ENCODE data around the gene HIF3A.
"Not testable (repeated sequence)": the region's sequence is repeated elsewhere in the genome, so short reads cannot be mapped to it uniquely, and the experiment has no call there.

The HIF3A gene

DNA sequence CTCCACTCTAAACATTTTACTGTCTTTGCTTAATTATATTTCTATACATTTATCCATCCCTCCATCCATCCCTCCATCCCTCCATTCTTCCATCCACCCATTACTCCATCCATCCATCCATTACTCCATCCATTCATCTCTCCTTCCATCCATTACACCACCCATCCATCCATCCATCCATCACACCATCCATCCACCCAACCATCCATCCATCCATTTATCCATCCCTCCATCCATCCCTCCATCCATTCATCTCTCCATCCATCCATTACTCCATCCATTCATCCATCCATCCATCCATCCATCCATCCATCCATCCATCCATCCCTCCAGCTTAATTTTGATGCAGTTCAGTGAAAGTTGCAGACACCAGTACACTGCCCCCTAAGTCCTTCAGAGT is 5.0 kb upstream of the HIF3A start:
- no peak for DNase-seq (ENCODE audit: low spot score)

DNA sequence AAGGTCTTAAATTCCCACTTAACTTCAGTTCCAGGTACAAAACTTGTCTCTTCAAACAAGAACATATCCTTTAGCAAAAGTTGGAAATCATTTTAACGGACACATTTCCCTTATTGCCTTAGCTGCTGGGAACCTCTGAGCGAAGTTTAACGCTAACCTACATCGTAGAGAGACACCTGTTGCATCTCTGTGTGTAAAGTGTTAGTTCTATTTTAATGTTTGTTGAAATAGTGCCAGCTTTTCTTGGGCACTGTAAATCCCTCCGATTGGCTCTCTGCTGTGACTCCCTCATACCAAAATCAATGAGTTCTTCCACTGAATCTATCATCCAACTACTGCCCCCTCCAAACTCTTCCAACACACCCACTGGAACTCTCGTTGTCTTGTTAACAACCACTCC is 2.3 kb upstream of the HIF3A start:
- DNase-seq (ENCODE audit: low spot score): no peak

DNA sequence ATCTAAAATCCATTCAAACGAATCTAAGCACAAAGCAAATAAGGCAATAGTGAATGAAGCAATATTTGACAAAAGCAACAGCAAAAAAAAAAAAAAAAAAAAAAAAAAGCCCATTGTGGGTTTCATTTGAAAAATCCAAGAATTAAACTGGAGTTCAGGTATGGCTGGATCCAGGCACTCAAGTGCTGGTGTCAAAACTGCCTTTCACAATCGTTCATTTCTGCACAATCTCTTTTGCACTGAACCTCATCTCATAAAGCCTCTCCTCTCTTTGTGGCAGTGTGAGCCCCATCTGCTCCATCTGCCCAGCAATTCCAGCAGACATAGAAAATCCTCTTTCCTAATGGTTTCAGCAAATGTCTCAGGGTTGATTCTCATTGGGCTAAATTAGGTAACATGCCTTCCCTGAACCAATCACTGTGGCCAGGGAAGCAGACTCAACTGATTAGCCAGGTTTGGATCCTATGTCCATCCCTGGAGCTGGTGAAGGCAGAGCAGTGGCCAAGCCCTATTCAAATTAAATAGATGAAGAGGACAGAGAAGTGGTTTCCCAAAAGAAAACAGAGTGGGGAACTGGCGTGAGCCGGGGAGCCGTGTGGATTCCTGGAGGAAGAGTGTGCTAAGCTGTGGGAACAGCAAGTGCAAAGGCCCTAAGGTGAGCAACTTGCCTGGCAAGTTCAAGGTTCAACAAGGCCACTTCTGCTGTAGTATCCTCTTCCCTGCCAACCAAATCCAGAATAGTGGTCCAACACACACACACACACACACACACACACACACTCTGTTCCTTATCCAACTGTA is 1.2 kb upstream of the HIF3A start:
- no peak for DNase-seq (ENCODE audit: low spot score)

DNA sequence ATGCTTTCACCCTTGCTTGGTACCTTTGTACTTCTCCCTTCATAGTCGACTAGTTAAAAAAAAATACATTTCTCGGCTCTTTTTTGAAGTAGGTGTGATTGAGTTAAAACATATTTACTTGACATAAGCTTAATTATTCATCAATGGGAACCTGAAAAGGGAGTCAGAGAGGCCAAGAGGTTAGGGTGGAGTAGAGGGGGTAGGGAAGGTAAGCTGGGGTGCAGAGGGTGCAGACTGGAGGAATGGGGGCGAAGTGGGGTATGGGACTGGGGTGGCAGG is 701 bp upstream of the HIF3A start:
- DNase-seq (ENCODE audit: low spot score): no peak

DNA sequence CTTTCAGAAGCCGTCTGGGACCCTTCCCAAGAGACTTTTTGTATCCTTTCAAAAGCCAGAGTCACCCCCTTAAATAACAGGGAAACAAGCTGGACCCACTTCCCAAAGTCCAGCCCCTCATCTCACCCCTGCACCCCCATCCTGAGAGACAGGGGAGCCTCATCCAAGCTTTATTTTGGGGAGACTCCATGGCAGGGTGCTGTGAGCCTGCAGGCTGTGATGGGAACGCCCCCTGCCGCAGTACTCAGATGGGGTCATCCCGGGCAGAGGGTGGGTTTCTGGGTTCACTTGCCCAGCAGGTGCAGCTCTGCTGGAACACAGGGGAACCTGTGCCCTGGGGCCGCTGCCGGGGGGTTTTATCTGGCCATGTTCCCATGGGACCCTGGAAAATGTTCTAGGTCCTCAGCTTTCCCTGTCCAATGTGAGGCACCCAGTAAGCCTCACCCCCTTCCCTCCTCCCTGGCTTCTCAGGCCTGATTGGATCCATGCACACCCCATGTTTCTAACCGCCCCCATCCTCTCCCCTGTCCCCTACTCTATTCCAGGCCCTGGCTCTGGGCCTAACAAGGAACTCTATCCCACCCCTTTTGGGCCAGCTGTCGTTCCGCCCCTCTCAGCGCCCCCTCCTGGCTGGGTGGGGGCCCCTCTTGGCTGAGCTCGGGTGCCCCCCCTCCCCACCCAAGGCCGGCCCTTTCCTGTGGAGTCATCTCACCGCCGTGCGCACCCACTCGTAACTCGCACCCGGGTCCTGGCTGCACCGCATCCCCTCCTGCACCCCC is 1.0 kb downstream of the HIF3A start:
- DNase-seq (ENCODE audit: low spot score): no peak

DNA sequence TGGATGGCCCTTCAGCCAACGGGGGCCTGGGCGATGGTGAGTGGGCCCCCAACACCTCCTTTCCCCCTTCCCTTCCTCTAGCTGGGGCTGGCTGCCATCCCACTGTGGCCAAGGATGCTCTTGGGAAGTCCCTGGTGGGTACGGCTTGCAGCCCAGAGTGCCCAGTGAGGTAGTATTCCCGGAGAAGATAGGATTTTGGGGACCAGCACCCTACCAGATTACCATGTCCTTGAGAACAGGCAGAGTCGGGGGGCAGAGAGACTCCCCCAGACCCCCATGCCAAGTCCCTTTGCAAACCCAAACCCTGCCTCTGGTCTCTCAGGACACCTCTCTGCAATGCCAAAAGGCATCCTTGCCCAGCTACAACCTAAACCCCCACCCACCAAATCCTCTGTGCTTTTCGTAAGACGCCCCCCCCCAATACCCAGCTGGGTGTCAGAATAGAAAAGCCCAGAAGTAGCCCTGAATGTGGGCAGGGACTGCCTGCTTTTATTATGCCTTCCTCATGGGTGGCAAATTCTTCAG is 1.7 kb downstream of the HIF3A start:
- no peak for DNase-seq (ENCODE audit: low spot score)

DNA sequence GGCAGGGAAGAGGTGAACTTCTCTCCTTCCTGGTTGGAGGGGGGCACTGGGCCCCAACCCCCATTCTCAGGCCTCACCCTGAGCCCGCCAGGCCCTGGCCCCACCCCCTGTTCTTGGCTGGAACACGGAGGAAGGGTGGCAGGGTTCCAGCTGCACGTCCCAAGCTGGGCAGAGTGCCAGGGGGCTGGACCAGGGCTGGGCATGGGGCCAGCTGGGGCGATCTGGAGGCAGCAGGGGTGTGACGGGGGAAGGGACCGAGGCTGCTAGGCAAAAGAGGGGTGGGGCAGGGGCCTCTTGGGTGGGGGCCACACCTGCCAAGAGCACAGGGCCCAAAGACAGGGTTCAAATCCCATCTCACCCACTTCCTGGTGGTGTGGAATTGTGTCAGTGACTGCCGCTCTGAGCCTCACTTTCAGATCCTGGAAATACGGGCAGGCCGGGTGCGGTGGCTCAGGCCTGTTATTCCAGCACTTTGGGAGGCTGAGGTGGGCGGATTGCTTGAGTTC is 2.2 kb downstream of the HIF3A start:
- DNase-seq (ENCODE audit: low spot score): no peak

DNA sequence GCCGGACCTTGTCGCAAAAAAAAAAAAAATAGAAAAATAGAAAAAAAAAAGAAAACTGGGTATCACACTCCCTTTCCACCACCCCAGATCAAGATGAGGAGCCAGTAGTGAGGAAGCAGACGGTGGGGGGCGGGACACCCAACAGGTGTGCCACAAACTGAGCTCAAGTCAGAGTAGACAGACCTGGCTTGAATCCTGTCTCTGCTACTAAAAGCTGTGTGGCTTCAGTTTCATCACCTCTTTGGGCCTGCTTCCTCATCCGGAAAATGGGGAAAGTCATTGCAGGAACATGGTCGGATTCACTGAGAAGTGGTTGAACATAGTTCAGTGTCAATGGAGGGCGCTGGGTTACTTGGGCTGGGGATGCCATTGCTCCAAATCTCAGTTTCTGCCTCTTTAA is 2.9 kb downstream of the HIF3A start:
- no peak for DNase-seq (ENCODE audit: low spot score)

DNA sequence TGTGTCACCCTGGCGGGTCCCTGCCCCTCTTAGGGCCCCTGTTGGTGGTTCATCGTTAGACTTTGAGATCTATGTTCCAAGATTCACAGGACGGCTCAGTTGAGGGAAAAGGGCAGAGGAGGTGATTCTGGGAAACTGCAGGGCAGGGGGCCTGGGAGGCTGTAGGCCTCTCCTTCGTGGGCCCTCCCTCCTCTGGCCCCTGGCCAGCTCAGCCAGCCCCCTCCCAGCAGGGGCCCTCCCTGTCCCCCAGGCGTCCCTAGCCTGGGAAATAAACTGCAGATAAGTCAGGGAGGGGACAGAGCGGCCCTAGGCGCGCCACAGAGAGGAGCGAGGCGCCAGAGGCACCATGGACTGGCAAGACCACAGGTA is 6.5 kb downstream of the HIF3A start:
- DNase-seq (ENCODE audit: low spot score): no peak

DNA sequence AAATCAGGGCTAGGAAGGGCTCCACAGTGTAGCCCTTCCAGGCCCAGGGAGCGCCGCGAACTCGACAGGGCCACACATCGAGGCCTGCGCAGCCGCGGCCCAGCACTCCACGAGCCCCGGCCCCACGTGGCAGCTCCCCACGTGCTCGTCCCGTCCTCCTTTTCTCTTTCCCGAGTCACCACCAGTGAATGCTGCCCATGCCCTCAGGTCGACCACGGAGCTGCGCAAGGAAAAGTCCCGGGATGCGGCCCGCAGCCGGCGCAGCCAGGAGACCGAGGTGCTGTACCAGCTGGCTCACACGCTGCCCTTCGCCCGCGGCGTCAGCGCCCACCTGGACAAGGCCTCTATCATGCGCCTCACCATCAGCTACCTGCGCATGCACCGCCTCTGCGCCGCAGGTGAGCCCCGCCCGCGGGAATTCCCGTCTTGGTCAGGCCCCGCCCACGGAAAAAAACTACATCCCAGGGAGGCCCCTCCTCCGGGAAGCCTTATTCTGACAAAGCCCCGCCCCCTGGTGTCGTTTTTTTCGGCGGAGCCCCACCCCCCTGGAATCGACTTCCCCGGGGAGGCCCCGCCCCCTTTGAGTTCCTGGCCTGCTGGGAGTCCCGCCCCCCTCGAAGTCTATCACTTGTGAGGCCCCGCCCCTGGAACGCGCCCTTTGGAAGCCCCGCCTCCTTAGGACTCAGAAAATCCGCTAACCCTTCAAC is 7.0 kb downstream of the HIF3A start:
- DNase-seq (ENCODE audit: low spot score): no peak

DNA sequence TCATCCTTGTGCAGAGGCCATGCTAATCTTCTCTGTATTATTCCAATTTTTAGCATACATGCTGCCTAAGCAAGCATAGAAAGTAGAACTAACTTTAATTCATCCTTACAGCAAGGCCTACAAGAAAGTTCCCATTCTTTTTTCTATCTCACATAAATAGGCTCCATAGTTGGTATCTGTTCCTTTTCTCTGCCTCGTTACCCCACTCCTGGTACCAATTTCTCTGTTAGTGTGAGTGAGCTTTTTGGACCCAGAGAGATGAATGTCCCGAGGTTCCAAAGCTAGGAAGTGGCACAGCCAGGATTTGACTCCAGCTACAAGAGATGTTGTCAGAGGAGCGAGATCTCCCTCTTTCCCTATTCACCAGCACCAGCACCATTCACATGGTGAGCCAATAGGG is 9.7 kb downstream of the HIF3A start:
- DNase-seq (ENCODE audit: low spot score): no peak

DNA sequence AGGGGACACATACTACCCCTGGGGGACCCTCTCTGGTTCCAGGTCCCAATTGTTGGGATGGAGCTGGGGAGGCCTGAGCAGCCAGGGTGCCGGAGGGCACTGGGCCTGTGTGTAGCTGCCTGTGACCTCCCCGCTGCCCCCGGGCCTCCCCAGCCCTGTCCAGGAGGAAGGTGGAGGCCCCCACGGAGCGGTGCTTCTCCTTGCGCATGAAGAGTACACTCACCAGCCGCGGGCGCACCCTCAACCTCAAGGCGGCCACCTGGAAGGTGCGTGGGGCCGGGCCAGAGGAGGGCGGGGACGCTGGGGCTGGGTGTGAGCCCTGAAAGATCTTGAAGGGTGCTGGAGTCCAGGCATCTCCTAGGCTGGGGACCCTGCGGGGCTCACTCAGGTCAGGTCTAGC is 11.7 kb downstream of the HIF3A start:
- DNase-seq (ENCODE audit: low spot score): no peak

DNA sequence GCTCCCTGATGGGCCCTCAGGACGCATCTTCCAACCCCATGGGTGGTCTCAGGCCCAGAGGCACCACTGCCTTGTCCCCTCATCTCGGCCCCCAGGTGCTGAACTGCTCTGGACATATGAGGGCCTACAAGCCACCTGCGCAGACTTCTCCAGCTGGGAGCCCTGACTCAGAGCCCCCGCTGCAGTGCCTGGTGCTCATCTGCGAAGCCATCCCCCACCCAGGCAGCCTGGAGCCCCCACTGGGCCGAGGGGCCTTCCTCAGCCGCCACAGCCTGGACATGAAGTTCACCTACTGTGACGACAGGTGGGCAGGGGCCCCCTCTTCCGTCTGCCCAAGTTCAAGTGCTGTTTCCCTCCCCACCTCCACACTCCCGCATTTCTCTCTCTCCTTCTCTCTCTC is 12.2 kb downstream of the HIF3A start:
- DNase-seq (ENCODE audit: low spot score): no peak

DNA sequence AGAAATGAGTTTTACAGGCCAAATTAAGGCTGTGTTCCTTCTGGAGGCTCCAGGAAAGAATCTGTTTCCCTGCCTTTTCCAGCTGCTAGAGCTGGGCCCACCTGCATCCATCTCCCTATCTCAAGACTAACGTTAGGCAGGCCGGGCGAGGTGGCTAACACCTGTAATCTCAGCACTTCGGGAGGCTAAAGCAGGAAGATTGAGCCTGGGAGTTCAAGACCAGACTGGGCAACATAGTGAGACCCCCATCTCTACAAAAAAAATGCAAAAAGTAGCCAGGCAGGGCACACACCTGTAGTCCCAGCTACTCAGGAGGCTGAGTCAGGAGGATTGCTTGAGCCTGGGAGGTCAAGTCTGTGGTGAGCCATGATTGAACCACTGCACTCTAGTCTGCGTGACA is 14.6 kb downstream of the HIF3A start:
- DNase-seq (ENCODE audit: low spot score): no peak

DNA sequence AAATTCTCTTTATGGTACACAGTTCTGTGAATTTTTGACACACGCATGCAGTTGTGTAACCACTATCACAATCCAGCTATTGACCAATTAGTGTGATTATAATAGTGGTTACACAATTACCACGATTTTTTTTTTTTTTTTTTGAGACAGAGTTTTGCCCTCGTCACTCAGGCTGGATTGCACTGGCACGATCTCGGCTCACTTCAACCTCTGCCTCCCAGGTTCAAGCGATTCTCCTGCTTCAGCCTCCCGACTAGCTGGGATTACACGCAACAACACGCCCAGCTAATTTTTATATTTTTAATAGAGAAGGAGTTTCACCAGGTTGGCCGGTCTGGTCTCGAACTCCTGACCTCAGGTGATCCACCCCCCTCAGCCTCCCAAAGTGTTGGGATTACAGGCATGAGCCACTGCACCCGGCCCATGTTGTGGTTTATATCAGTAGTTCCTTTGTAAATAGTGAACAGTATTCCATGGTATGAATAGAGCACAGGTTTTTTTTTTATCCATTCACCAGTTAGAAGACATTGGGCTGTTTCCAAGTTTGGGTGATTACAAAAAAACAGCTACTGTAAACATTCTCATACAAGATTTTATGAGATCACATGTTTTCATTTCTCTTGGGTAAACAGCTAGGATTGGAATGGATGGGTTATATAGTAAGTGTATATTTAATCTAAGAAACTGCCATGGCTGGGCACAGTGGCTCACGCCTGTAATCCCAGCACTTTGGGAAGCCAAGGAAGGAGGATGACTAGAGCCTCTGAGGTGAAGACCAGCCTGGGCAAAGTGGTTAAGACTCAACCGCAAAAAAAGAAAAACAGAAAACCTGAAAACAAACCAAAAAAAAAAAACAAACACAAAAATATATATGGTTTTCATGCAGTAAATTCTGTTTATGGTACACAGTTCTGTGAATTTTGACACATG is 17.0 kb downstream of the HIF3A start:
- not testable (repeated sequence) for DNase-seq (ENCODE audit: low spot score)

DNA sequence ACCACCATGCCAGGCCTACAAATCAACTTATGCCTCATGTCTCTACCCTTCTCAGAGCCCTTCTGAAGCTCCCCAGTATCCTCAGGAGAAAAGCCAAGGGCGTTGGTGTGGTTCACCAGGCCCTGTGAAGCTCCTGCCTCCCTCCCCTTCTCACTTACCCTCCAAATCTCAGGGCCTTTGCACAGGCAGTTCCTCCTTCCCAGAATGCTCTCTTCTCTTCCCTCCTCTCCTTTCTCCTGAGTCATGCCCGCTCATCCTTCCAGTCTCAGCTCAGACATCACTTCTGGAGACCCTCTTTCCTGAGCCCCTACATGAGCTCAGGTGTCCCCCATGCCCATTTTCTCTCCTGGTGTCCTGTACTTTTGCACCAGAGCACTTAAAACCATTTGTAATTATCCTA is 20.5 kb downstream of the HIF3A start:
- DNase-seq (ENCODE audit: low spot score): no peak

DNA sequence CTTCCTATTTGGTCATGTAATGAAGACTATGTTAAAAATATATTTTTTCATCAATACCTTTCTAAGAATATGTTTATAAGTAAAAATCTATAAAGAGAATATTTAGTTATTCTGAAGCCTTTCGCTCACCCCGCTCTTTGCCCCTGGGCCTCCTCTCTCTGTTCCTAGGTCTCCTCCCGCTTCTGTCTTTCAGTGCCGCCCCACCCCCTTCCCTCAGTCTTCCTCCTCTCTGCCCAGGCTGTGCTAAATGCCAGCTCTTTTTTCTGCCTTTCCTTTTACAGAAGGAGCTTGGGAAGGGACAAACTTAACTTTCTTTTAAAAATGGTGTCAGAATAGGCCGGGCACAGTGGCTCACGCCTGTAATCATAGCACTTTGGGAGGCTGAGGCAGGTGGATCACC is 22.8 kb downstream of the HIF3A start:
- DNase-seq (ENCODE audit: low spot score): no peak

DNA sequence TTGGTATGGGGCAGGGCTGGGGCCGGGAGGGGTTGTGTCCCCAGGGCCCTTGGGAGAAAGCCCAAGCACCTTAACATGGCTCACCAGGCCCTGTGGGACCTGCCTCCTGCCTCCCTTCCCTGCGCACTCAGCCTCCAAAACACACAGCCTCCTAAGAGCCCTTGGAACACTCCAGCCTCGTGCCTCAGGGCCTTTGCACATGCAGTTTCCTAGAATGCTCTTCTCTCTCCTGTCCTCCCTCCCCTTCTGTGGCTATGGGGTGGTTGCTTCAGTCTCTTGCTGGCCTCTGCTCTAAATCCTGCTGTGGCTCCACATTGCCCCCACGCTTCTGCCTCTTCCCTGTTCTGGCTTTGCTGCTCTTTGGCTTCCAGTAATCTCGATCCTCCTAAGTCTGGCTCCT is 23.7 kb downstream of the HIF3A start:
- no peak for DNase-seq (ENCODE audit: low spot score)

DNA sequence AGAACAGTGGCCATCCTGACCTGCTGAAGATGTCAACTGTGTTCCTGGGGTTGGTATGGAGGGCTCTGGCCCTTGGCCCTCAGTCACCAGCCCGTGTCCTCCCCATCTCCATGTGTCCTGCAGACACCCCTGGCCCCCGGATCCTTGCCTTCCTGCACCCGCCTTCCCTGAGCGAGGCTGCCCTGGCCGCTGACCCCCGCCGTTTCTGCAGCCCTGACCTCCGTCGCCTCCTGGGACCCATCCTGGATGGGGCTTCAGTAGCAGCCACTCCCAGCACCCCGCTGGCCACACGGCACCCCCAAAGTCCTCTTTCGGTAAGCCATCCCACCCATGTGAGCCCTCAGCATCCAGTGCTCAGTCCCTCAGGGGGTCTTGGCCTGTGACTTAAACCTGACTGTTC is 24.8 kb downstream of the HIF3A start:
- DNase-seq (ENCODE audit: low spot score): no peak

DNA sequence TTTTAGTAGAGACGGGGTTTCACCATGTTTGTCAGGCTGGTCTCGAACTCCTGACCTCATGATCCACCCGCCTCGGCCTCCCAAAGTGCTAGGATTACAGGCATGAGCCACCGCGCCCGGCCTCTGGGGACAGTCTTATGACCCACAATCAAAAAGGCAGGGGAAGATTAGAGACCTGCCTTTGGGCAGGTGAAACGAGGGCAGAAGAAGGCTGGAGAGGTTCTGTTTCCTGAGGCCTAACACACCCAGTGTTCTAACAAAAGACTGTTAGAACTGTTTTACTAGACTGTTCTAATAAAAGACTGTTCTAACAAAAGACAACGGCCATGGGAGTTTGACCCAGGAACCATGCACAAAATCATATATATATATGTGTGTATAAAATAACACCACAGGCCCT is 26.4 kb downstream of the HIF3A start:
- DNase-seq (ENCODE audit: low spot score): not testable (repeated sequence)

DNA sequence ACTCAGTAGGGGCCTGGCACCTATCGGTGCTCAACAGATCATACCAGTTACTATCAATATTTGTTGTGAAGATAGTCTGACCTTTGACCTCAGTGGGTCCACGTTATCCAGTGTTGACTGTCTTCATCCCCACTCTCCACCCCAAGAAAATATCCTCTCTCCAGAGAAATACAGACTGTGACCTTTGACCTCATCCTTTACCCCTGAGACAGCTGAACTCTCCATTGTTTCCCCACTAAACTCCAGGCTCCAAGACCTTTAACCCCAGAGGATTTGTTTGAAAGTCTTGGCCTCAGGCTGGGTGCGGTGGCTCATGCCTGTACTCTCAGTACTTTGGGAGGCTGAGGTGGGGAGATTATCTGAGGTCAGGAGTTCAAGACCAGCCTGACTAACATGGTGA is 27.4 kb downstream of the HIF3A start:
- DNase-seq (ENCODE audit: low spot score): no peak

Data from SK-N-DZ (cell line).